Body of pancreas (tissue), 4 donors: Measurements from ENCODE around the gene SERTAD1. TPM values are rescaled to one million over a fixed set of nuclear protein-coding genes. Genes with fewer than 3 reads are reported as not detected.

ENCODE experiments used
- ATAC-seq: fragments of 150-250 bp; one replicate; pipeline ENCODE4 v1.9.1; 2016
- DNase-seq, 4 donors: peaks; one replicate each; pipeline ENCODE4 v3.0.0-alpha.2; 2019
- H3K27ac ChIP-seq, 4 donors: fragments of 200-600 bp; sonication (generic); 1 replicate in 3 of 4; 2 replicates in 1 of 4; pipeline versions ENCODE4 v1.5.1 to v1.6.1; 2016 to 2019; ENCODE audit warnings: mild to moderate bottlenecking in 1 of 4, mixed read lengths in 1 of 4, moderate library complexity in 1 of 4
- H3K27me3 ChIP-seq, 2 donors: fragments of 200-600 bp; sonication (generic); one replicate each; pipeline ENCODE4 v1.6.0; 2016; ENCODE audit warnings: mild to moderate bottlenecking in 1 of 2
- H3K36me3 ChIP-seq, 2 donors: fragments of 200-600 bp; sonication (generic); replicated peaks in 1 of 2; 2 replicates each; pipeline ENCODE4 v1.5.1; 2016; ENCODE audit warnings: low read depth in 2 of 2; ENCODE audit not compliant: insufficient read depth in 1 of 2
- H3K4me1 ChIP-seq: fragments of 200-600 bp; sonication (generic); one replicate; pipeline ENCODE4 v1.6.0; 2016
- H3K4me3 ChIP-seq, 2 donors: fragments of 200-600 bp; sonication (generic); 1 replicate in 1 of 2; 2 replicates in 1 of 2; pipeline ENCODE4 v1.5.1; 2016 to 2019
- H3K9me3 ChIP-seq, 3 donors: fragments of 200-600 bp; sonication (generic); 1 replicate in 2 of 3; 2 replicates in 1 of 3; pipeline ENCODE4 v1.5.1; 2016
- POLR2A ChIP-seq, 3 donors: fragments of 450-650 bp; IDR thresholded peaks; one replicate each; pipeline ENCODE4 v1.6.1; 2016; ENCODE audit warnings: antibody characterized with exemption in 3 of 3, mild to moderate bottlenecking in 2 of 3
- WGBS, 2 donors: methylation state at CpG; one replicate each; pipeline ENCODE4 v1.1.5; 2017; 5-methylcytosine and 5-hydroxymethylcytosine counted together
- intact Hi-C: fragments of 100-400 bp; cut with DNase I; formaldehyde crosslinking; loops from one replicate; pipeline ENCODE4 v1.15.1; 2023
- total RNA-seq, 2 donors: library from RNA; depleted of rRNA; stranded (reverse); fragments of >200 nt; gene quantifications; one replicate each; pipeline ENCODE4 v1.1.0, GENCODE V29; 2016
- TF ChIP-seq, protein P1 (sequence below), 7 experiments: fragments of 450-650 bp in 4 of 7; fragments of 200-600 bp in 3 of 7; sonication (generic) in 3 of 7; IDR thresholded peaks; one replicate each; pipeline ENCODE4 v1.5.1; 2016 to 2019; ENCODE audit warnings: antibody characterized with exemption in 7 of 7

Gene SERTAD1
- total RNA-seq, 2 donors from 2014 or later = 6.9 to 7.3 TPM

DNA sequence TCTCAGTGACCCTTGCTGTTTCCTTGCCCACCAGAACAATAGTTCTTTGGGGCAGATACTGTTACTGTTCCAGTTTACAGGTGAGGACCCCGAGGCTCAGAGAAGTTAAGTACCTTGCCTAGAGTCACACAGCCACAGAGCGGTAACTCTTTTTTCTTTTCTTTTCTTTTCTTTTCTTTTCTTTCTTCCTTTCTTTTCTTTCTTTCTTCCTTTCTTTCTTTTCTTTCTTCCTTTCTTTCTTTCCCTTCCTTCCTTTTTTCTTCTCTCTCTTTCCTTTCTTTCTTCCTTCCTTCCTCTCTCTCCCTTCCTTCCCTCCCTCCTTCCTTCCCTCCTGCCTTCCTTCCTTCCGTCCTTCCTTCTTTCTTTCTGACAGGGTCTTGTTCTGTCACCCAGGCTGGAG lies 7.8 kb downstream of the SERTAD1 start:
- Histone ChIP-seq H3K36me3 (no peaks in the 10 kb centered on the region), H3K27me3 (no peaks in the 10 kb centered on the region), H3K4me1 (peaks cover 9% of the 10 kb centered on the region), H3K27ac (peak overlapping the region in 1 of 4 donors; percentile 52), H3K4me3 (no peak overlapping the region), H3K9me3 (no peaks in the 10 kb centered on the region)
- intact Hi-C loops = no loop called here
- WGBS, 2 donors = 68 to 69% methylated on average over 2 to 3 of the region's 3 CpGs
- no peak for ATAC-seq
- DNase-seq = no peak
- no peak for TF ChIP-seq POLR2A (IDR thresholded peaks at IDR 0.05)
- TF ChIP-seq, protein P1, sequence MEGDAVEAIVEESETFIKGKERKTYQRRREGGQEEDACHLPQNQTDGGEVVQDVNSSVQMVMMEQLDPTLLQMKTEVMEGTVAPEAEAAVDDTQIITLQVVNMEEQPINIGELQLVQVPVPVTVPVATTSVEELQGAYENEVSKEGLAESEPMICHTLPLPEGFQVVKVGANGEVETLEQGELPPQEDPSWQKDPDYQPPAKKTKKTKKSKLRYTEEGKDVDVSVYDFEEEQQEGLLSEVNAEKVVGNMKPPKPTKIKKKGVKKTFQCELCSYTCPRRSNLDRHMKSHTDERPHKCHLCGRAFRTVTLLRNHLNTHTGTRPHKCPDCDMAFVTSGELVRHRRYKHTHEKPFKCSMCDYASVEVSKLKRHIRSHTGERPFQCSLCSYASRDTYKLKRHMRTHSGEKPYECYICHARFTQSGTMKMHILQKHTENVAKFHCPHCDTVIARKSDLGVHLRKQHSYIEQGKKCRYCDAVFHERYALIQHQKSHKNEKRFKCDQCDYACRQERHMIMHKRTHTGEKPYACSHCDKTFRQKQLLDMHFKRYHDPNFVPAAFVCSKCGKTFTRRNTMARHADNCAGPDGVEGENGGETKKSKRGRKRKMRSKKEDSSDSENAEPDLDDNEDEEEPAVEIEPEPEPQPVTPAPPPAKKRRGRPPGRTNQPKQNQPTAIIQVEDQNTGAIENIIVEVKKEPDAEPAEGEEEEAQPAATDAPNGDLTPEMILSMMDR (IDR thresholded peaks at IDR 0.05) = no peak

DNA sequence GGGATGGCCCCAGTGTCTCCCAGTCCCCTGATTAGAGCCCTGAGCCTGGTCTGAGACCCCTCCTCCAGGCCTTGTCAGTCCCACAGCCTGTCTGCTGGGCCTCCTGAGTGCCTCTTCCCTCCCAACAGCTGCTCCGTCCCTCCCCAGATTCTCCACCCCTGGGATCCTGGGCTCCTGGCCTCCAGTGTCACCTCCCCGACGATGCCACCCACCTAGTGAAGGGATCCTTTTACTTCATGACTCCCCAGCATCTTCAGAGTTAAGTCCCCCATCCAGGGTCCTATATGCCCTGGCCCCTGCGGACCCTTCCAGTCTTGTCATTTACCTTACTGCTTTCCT lies 8.2 kb downstream of the SERTAD1 start:
- Histone ChIP-seq H3K27me3 (no peaks in the 10 kb centered on the region), H3K9me3 (no peaks in the 10 kb centered on the region), H3K4me3 (no peak overlapping the region), H3K4me1 (peaks cover 9% of the 10 kb centered on the region), H3K27ac (peak overlapping the region in 2 of 4 donors; percentile 33 to 52), H3K36me3 (no peaks in the 10 kb centered on the region)
- no peak for TF ChIP-seq POLR2A (IDR thresholded peaks at IDR 0.05)
- TF ChIP-seq, protein P1 (IDR thresholded peaks at IDR 0.05) = no peak
- DNase-seq = no peak
- intact Hi-C loops = no loop called here
- ATAC-seq = no peak
- WGBS, 2 donors = 67 to 73% methylated on average over 4 of the region's 4 CpGs

DNA sequence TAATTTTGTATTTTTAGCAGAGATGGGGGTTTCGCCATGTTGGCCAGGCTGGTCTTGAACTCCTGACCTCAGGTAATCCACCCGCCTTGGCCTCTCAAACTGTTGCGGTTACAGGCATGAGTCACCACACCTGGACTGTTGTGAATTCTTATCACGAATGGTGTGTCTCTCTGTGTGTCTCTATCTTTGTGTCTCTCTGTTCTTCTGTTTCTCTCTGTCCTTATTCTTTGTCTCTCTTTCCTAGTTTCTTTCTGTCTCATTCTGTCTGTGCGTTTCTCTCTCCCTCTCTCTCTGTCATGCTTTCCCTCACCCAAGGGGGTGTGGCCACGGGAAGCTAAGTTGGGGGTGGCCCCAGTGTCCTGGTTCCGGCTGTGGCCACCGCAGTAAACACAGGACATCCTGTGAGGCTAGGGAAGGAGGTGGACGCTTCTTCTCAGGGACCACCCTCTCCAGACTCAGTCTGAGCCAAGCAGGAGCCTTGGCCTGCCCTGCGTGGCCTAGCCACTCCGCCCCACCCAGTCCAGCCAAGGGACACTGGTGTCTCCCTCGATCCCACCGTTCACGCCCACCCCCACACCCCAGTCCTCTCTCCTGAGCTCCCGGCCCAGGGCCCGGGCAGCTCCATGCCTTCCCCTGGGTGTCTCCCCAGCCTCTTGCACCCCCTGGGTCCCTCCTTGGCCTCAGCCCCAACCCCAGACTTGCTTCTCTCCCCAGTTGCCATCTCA lies 8.7 kb downstream of the SERTAD1 start:
- 54 to 68% methylated on average over 13 to 14 of the region's 16 CpGs for WGBS, 2 donors
- TF ChIP-seq POLR2A (IDR thresholded peaks at IDR 0.05) = no peak
- TF ChIP-seq, protein P1 (IDR thresholded peaks at IDR 0.05) = no peak
- ATAC-seq (no peak), DNase-seq (peak in 2 of 4 donors; percentile 32 to 38)
- H3K27ac ChIP-seq = peak overlapping the region in 2 of 4 donors; percentile 33 to 52
- H3K4me3 ChIP-seq = no peak overlapping the region
- H3K9me3 ChIP-seq = no peaks in the 10 kb centered on the region
- no peaks in the 10 kb centered on the region for H3K36me3 ChIP-seq
- intact Hi-C loops = no loop called here
- no peaks in the 10 kb centered on the region for H3K27me3 ChIP-seq
- peaks cover 9% of the 10 kb centered on the region for H3K4me1 ChIP-seq

DNA sequence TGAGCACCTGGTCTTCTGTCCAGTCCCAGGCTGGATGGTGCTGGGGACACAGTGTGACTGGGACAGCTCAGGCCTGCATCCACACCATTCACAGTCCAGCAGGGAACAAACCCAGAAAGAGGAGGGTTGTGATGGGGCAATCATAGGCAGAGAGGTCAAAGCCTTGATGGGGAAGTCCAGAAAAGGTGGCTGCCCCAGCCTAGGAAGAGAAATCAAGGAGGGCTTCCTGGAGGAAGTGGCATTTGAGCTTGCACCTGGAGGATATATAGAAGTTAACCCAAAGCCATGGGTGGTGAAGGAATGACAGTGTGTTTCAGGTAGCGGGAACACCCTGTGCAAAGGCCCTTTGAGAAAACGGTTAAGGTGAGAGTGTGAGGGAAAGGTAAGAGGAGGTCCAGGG lies 10.0 kb downstream of the SERTAD1 start:
- DNase-seq (no peak), ATAC-seq (no peak)
- intact Hi-C loops = no loop called here
- Histone ChIP-seq H3K9me3 (no peaks in the 10 kb centered on the region), H3K27ac (no peak overlapping the region), H3K36me3 (no peaks in the 10 kb centered on the region), H3K4me3 (no peak overlapping the region), H3K27me3 (no peaks in the 10 kb centered on the region), H3K4me1 (no peaks in the 10 kb centered on the region)
- WGBS, 2 donors = 96 to 100% methylated on average over 2 of the region's 2 CpGs
- TF ChIP-seq, protein P1 (IDR thresholded peaks at IDR 0.05) = no peak
- no peak for TF ChIP-seq POLR2A (IDR thresholded peaks at IDR 0.05)
